Lower leg skin (tissue), 3 donors: Measurements from ENCODE around the gene DPM2.

Source experiments
- POLR2A ChIP-seq, 2 donors: fragments of 450-650 bp; IDR thresholded peaks; one replicate each; pipeline ENCODE4 v1.6.1; 2016 to 2017; ENCODE audit warnings: antibody characterized with exemption in 2 of 2, mild to moderate bottlenecking in 1 of 2, moderate library complexity in 1 of 2
- TF ChIP-seq, protein P1 (sequence below), 3 donors: fragments of 450-650 bp; IDR thresholded peaks; one replicate each; pipeline ENCODE4 v1.5.1; 2016; ENCODE audit warnings: antibody characterized with exemption in 3 of 3, mild to moderate bottlenecking in 3 of 3, moderate library complexity in 2 of 3

GRCh38 chr9:127973169-127974000, 35.7 kb upstream of the DPM2 start:
- TF ChIP-seq, protein P1, sequence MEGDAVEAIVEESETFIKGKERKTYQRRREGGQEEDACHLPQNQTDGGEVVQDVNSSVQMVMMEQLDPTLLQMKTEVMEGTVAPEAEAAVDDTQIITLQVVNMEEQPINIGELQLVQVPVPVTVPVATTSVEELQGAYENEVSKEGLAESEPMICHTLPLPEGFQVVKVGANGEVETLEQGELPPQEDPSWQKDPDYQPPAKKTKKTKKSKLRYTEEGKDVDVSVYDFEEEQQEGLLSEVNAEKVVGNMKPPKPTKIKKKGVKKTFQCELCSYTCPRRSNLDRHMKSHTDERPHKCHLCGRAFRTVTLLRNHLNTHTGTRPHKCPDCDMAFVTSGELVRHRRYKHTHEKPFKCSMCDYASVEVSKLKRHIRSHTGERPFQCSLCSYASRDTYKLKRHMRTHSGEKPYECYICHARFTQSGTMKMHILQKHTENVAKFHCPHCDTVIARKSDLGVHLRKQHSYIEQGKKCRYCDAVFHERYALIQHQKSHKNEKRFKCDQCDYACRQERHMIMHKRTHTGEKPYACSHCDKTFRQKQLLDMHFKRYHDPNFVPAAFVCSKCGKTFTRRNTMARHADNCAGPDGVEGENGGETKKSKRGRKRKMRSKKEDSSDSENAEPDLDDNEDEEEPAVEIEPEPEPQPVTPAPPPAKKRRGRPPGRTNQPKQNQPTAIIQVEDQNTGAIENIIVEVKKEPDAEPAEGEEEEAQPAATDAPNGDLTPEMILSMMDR (IDR thresholded peaks at IDR 0.05): no peak
- no peak for TF ChIP-seq POLR2A (IDR thresholded peaks at IDR 0.05)
